Bronchus fibroblast of lung (primary cell): ENCODE data around the gene KANSL1L. TPM values are rescaled to one million over a fixed set of nuclear protein-coding genes. Genes with fewer than 3 reads are reported as not detected.

Source experiments
- total RNA-seq: library from RNA; depleted of rRNA; stranded (reverse); fragments of >200 nt; gene quantifications from 2 replicates; pipeline ENCODE4 v1.2.3, GENCODE V29; 2015

Gene KANSL1L, protein sequence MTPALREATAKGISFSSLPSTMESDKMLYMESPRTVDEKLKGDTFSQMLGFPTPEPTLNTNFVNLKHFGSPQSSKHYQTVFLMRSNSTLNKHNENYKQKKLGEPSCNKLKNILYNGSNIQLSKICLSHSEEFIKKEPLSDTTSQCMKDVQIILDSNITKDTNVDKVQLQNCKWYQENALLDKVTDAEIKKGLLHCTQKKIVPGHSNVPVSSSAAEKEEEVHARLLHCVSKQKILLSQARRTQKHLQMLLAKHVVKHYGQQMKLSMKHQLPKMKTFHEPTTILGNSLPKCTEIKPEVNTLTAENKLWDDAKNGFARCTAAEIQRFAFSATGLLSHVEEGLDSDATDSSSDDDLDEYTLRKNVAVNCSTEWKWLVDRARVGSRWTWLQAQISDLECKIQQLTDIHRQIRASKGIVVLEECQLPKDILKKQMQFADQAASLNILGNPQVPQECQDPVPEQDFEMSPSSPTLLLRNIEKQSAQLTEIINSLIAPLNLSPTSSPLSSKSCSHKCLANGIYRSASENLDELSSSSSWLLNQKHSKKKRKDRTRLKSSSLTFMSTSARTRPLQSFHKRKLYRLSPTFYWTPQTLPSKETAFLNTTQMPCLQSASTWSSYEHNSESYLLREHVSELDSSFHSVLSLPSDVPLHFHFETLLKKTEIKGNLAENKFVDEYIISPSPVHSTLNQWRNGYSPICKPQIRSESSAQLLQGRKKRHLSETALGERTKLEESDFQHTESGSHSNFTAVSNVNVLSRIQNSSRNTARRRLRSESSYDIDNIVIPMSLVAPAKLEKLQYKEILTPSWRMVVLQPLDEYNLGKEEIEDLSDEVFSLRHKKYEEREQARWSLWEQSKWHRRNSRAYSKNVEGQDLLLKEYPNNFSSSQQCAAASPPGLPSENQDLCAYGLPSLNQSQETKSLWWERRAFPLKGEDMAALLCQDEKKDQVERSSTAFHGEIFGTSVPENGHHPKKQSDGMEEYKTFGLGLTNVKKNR
- total RNA-seq = 3.7 and 6.1 TPM in 2 replicates

DNA sequence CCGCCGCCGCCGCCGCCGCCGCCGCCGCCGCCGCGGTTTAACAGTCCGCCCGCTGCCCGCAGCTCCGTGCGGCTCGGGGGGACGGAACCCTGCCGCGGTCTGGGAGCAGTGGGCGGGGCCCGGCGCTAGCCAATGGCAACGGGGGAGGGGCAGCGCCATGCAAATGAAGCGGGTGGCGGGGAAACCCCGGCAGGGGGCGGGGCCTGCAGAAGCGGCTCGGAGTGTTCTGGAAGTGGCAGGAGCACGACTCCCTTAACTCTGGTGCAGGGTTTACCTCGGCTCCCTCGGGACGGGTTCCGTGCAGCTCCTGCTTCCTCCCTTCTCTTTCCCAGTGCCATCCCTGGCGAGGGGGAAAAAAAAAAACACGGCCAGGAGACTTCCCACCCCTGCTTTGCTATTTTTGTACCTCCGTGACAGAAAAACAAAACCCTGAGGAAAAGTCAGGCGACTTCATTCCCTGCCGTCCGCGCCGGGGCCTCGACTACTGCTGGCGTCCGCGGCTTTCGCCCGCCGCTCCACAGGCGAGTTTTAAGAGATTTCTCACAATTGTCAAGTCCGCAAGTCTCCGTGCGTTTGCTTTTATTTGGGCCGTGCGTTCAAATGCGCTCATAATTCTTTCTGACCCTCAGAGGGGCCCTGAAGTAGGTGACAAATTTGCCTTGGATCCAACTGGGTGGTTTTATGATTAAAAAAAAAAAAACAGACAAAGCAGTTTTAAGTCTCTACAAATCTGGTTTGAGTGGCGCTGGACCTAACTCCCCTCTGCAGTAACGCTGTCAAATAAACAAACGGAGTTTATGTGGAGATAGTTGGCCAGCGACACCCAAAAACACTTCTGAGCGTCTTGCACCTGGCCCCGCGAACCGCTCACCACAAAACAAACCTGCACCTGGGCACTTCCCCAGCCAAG, at the start of gene KANSL1L:
TSS of gene KANSL1L (minus strand) at position 101 of the 910 bp plus-strand sequence. CDS start 16,827 bp downstream, outside the sequence.

DNA sequence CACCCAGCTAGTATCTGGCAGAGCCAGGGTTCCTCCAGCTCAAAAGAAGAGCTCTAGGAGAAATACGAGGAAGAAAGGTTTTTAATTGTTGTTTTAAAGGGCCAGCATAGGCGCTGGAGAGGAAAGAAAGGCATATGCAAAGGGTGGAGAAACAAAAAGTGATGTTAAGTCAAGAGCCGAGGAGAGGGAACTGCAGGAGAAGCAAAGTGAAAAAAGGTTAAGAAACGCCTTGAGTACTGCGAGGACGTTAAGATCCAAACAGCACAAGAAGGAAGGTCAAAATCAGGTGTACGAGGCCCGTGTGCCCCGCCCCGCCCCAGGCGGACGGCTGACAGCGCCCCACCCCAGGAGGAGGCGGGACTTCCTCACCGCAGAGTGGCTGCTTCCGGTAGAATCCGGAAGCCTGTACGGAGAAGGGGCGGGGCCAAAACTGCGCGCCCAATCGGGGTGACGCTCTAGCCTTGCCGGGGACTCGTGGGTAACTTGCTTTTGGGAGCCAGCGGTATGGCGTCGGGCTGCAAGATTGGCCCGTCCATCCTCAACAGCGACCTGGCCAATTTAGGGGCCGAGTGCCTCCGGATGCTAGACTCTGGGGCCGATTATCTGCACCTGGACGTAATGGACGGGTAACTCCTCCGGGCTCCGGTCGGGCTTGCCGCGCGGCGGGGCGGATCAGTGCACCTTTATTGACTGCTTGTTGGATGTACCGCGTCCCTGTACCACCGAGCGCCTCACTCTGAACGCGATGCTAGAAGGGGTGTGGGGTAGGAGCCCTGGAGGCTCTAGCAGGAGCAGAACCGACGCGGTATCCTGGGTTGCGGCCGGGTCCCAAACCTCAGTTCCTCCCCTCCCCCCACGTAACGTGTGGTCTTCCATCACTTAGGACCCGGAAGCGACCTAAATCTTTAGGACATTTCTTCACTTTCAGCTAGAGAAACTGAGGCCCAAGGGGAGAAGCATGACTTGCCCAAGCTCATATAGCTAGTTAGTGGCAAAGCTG, 168.8 kb downstream of the KANSL1L start, which contains the start of gene RPE:
TSS of gene RPE (plus strand) at position 481 of the 1,000 bp plus-strand sequence. CDS start at position 505, 24 bp downstream.

Other genes starting within 250 kb of the KANSL1L start
- gene RPE, start 168.8 kb downstream of the KANSL1L start, total RNA-seq = 76.8 and 88.2 TPM in 2 replicates
- gene ACADL, start 54.0 kb upstream of the KANSL1L start, total RNA-seq = under 0.01 TPM in 1 of 2 replicates, not detected in the other
- not detected in 2 replicates for gene MYL1, start 143.8 kb upstream of the KANSL1L start, total RNA-seq